EH (cell line): ENCODE measurements around the gene ZNF687.

ENCODE experiments used
- DNase-seq: peaks from one replicate; pipeline ENCODE4 v3.0.0-alpha.2; 2015; ENCODE audit warnings: low read depth

The ZNF687 gene

GRCh38 chr1:151277249-151277648, 4.8 kb upstream of the ZNF687 start:
- DNase-seq = no peak

GRCh38 chr1:151281225-151281968, 702 bp upstream of the ZNF687 start:
- peak; percentile 98 for DNase-seq

GRCh38 chr1:151282883-151283725, 1.0 kb downstream of the ZNF687 start:
- peak; percentile 35 for DNase-seq

GRCh38 chr1:151284013-151284577, 2.0 kb downstream of the ZNF687 start:
- no peak for DNase-seq

- DNase-seq = no peak
Observed at GRCh38 chr1:151286619-151287340, 4.7 kb downstream of the ZNF687 start.

- DNase-seq = no peak
Observed at GRCh38 chr1:151287341-151287699, 5.2 kb downstream of the ZNF687 start.

- DNase-seq = no peak
Observed at GRCh38 chr1:151287767-151288500, 5.8 kb downstream of the ZNF687 start.

- DNase-seq = no peak
Observed at GRCh38 chr1:151288502-151288901, 6.4 kb downstream of the ZNF687 start.

- DNase-seq = no peak
Observed at GRCh38 chr1:151289080-151289935, 7.2 kb downstream of the ZNF687 start.

- no peak for DNase-seq
Observed at GRCh38 chr1:151289991-151290708, 8.1 kb downstream of the ZNF687 start.

- no peak for DNase-seq
Observed at GRCh38 chr1:151290709-151291303, 8.7 kb downstream of the ZNF687 start.

- DNase-seq = no peak
Observed at GRCh38 chr1:151292207-151293030, 10.3 kb downstream of the ZNF687 start.

GRCh38 chr1:151293093-151293492, 11.0 kb downstream of the ZNF687 start:
- DNase-seq = no peak

GRCh38 chr1:151294742-151295462, 12.8 kb downstream of the ZNF687 start:
- DNase-seq = no peak

GRCh38 chr1:151309811-151310323, 27.8 kb downstream of the ZNF687 start:
- peak; percentile 31 for DNase-seq

- peak; percentile 15 for DNase-seq
Observed at GRCh38 chr1:151311011-151311410, 28.9 kb downstream of the ZNF687 start.

- DNase-seq = peak; percentile 100
Observed at GRCh38 chr1:151311589-151312331, 29.7 kb downstream of the ZNF687 start.
